ENCODE results near the gene APBB2.

Gene APBB2

GRCh38 chr4:41104155-41104554 is 110.2 kb downstream of the APBB2 start:
- no peak for ATAC-seq
- TF ChIP-seq TOX (CRISPR knock-in tag; IDR thresholded peaks at IDR 0.05; ENCODE audit: borderline replicate concordance), result no peak
- TF ChIP-seq ARNTL (CRISPR knock-in tag; IDR thresholded peaks at IDR 0.05; ENCODE audit: borderline replicate concordance, low read depth), result no peak
- TF ChIP-seq OSR1 (CRISPR knock-in tag; IDR thresholded peaks at IDR 0.05), result no peak
- no peak for TF ChIP-seq ESRRG (CRISPR knock-in tag; IDR thresholded peaks at IDR 0.05)
- TF ChIP-seq ZNF565 (CRISPR knock-in tag; conservative IDR thresholded peaks at IDR 0.05; ENCODE audit: low read depth), result no peak
- no peak for TF ChIP-seq ZC3H10 (CRISPR knock-in tag; IDR thresholded peaks at IDR 0.05)
- TF ChIP-seq ZFP30 (CRISPR knock-in tag; IDR thresholded peaks at IDR 0.05), result no peak
- no peak for TF ChIP-seq TSHZ2 (CRISPR knock-in tag; IDR thresholded peaks at IDR 0.05)
- TF ChIP-seq RARB (CRISPR knock-in tag; IDR thresholded peaks at IDR 0.05), result no peak
- TF ChIP-seq GLIS3 (CRISPR knock-in tag; IDR thresholded peaks at IDR 0.05), result no peak
- no peak for TF ChIP-seq ZNF8 (CRISPR knock-in tag; IDR thresholded peaks at IDR 0.05)
- no peak for TF ChIP-seq PPARA (CRISPR knock-in tag; IDR thresholded peaks at IDR 0.05; ENCODE audit: borderline replicate concordance)
- TF ChIP-seq CSRNP3 (CRISPR knock-in tag; IDR thresholded peaks at IDR 0.05), result no peak
- TF ChIP-seq BACH2 (CRISPR knock-in tag; IDR thresholded peaks at IDR 0.05; ENCODE audit: borderline replicate concordance), result no peak
- TF ChIP-seq ZFP3 (CRISPR knock-in tag; IDR thresholded peaks at IDR 0.05), result no peak
- TF ChIP-seq TCF4 (CRISPR knock-in tag; IDR thresholded peaks at IDR 0.05; ENCODE audit: borderline replicate concordance), result no peak

- ATAC-seq, result no peak
- TF ChIP-seq ZFP3 (CRISPR knock-in tag; IDR thresholded peaks at IDR 0.05), result no peak
These were observed 110.7 kb downstream of the APBB2 start for GRCh38 chr4:41103657-41104056.

- no peak for ATAC-seq
- TF ChIP-seq ZNF70 (CRISPR knock-in tag; IDR thresholded peaks at IDR 0.05) (no peak), PPARA (CRISPR knock-in tag; IDR thresholded peaks at IDR 0.05; ENCODE audit: borderline replicate concordance) (no peak), OSR1 (CRISPR knock-in tag; IDR thresholded peaks at IDR 0.05) (no peak), CREB5 (CRISPR knock-in tag; IDR thresholded peaks at IDR 0.05; ENCODE audit: low read depth) (no peak), RARB (CRISPR knock-in tag; IDR thresholded peaks at IDR 0.05) (no peak), GLIS3 (CRISPR knock-in tag; IDR thresholded peaks at IDR 0.05) (no peak), TOX (CRISPR knock-in tag; IDR thresholded peaks at IDR 0.05; ENCODE audit: borderline replicate concordance) (no peak), ZFP3 (CRISPR knock-in tag; IDR thresholded peaks at IDR 0.05) (no peak), ESRRG (CRISPR knock-in tag; IDR thresholded peaks at IDR 0.05) (no peak), CSDC2 (CRISPR knock-in tag; IDR thresholded peaks at IDR 0.05) (no peak), TSHZ2 (CRISPR knock-in tag; IDR thresholded peaks at IDR 0.05) (no peak), SNAI2 (CRISPR knock-in tag; IDR thresholded peaks at IDR 0.05) (no peak), POU6F1 (CRISPR knock-in tag; IDR thresholded peaks at IDR 0.05; ENCODE audit: borderline replicate concordance, low read depth) (no peak), ISL1 (CRISPR knock-in tag; IDR thresholded peaks at IDR 0.05) (no peak), ZNF565 (CRISPR knock-in tag; conservative IDR thresholded peaks at IDR 0.05; ENCODE audit: low read depth) (no peak), BACH2 (CRISPR knock-in tag; IDR thresholded peaks at IDR 0.05; ENCODE audit: borderline replicate concordance) (no peak), TCF4 (CRISPR knock-in tag; IDR thresholded peaks at IDR 0.05; ENCODE audit: borderline replicate concordance) (no peak), ARNTL (CRISPR knock-in tag; IDR thresholded peaks at IDR 0.05; ENCODE audit: borderline replicate concordance, low read depth) (no peak), PATZ1 (CRISPR knock-in tag; IDR thresholded peaks at IDR 0.05; ENCODE audit: borderline replicate concordance) (no peak)
These were observed 111.8 kb downstream of the APBB2 start for GRCh38 chr4:41102414-41103092.

Measured in SK-N-SH treated with all-trans-retinoic acid at 6 μM for 48 hours (cell line).